Upper lobe of left lung (tissue), 6 donors: ENCODE results near the gene PHF23. TPM values are rescaled to one million over a fixed set of nuclear protein-coding genes. Genes with fewer than 3 reads are reported as not detected.

Experiments used
- ATAC-seq, 2 donors: fragments of 200-7000 bp; cut with Tn5 transposase; one replicate each; pipeline ENCODE4 v1.9.1; 2022; ENCODE audit warnings: mild to moderate bottlenecking in 2 of 2, moderate library complexity in 2 of 2; ENCODE audit not compliant: low FRiP score in 2 of 2
- DNase-seq, 2 donors: peaks; one replicate each; pipeline ENCODE4 v3.0.0-alpha.2; 2019 to 2020
- H3K27ac ChIP-seq, 4 donors: fragments of 200-600 bp; sonication (generic); one replicate each; pipeline ENCODE4 v1.5.1; 2016 to 2019
- H3K27me3 ChIP-seq, 4 donors: fragments of 200-600 bp; sonication (generic); one replicate each; pipeline ENCODE4 v1.5.1; 2017 to 2019
- H3K36me3 ChIP-seq, 4 donors: fragments of 200-600 bp; sonication (generic); one replicate each; pipeline ENCODE4 v1.5.1; 2016 to 2019
- H3K4me1 ChIP-seq, 4 donors: fragments of 200-600 bp; sonication (generic); one replicate each; pipeline ENCODE4 v1.5.1; 2018 to 2019
- H3K4me3 ChIP-seq, 4 donors: fragments of 200-600 bp; sonication (generic); one replicate each; pipeline ENCODE4 v1.5.1; 2017 to 2019; ENCODE audit warnings: mild to moderate bottlenecking in 2 of 4, moderate library complexity in 1 of 4
- H3K9me3 ChIP-seq, 4 donors: fragments of 200-600 bp; sonication (generic); one replicate each; pipeline ENCODE4 v1.5.1; 2018 to 2019
- EP300 ChIP-seq, 4 donors: sonication (generic); formaldehyde crosslinking; IDR thresholded peaks; one replicate each; pipeline ENCODE4 v1.5.1; 2017; ENCODE audit warnings: antibody characterized with exemption in 4 of 4, control low read depth in 2 of 4
- POLR2A ChIP-seq, 4 donors: fragments of 450-650 bp; IDR thresholded peaks; one replicate each; pipeline ENCODE4 v1.5.1; 2016 to 2017; ENCODE audit warnings: antibody characterized with exemption in 4 of 4, mild to moderate bottlenecking in 2 of 4
- POLR2AphosphoS5 ChIP-seq, 2 donors: sonication (generic); formaldehyde crosslinking; IDR thresholded peaks; one replicate each; pipeline ENCODE4 v1.5.1; 2017; ENCODE audit warnings: antibody characterized with exemption in 2 of 2
- WGBS, 2 donors: methylation state at CpG; one replicate each; pipeline ENCODE4 v1.1.5; 2017 to 2018; 5-methylcytosine and 5-hydroxymethylcytosine counted together
- total RNA-seq, 6 donors: library from RNA; depleted of rRNA in 4 of 6; stranded (reverse); fragments of >200 nt in 4 of 6; gene quantifications; one replicate each; pipeline versions ENCODE4 v1.1.0 to v1.2.1, GENCODE V29; 2016 to 2021
- TF ChIP-seq, protein P1 (sequence below), 6 experiments: fragments of 450-650 bp in 4 of 6; fragments of 200-600 bp in 2 of 6; sonication (generic) in 2 of 6; IDR thresholded peaks; one replicate each; pipeline ENCODE4 v1.5.1; 2016 to 2019; ENCODE audit warnings: antibody characterized with exemption in 6 of 6
- donor health status: DM: no; HTN: no; CAD: no; lungs with moderate emphysema.
- donor health status: DM: no; HTN: yes; CAD: no; lungs with severe emphysema.

The PHF23 gene
- total RNA-seq, 6 donors from 2014 or later, result 25.4 to 54.5 (median 31.2) TPM

DNA sequence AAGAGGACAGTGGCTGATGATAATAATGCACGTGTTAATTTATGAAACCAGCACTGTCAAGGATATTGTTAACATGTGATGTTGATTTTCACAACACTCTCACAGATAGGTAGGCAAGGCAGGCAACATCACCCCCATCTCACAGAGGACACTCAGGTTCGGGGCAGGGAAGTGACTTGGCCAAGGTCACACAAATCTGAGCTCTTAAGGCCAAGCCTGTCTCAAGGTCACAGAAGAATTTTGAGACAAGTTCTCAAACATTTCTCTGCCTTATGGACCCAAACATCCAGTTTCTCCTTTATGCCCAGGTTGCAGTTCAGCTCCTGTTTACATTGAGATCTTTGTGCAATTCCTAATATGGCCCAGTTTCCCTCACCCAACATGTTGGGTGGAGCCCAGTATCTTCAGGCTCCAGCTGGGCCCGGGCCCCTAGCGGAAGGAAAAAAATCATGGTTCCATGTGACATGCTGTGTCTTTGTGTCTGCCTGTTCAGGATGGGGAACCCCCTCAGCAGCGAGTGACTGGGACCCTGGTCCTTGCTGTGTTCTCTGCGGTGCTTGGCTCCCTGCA is 43.6 kb upstream of the PHF23 start:
- no peak for TF ChIP-seq POLR2A (IDR thresholded peaks at IDR 0.05)
- no peak for TF ChIP-seq EP300 (IDR thresholded peaks at IDR 0.05)
- no peak for TF ChIP-seq POLR2AphosphoS5 (IDR thresholded peaks at IDR 0.05)
- TF ChIP-seq, protein P1, sequence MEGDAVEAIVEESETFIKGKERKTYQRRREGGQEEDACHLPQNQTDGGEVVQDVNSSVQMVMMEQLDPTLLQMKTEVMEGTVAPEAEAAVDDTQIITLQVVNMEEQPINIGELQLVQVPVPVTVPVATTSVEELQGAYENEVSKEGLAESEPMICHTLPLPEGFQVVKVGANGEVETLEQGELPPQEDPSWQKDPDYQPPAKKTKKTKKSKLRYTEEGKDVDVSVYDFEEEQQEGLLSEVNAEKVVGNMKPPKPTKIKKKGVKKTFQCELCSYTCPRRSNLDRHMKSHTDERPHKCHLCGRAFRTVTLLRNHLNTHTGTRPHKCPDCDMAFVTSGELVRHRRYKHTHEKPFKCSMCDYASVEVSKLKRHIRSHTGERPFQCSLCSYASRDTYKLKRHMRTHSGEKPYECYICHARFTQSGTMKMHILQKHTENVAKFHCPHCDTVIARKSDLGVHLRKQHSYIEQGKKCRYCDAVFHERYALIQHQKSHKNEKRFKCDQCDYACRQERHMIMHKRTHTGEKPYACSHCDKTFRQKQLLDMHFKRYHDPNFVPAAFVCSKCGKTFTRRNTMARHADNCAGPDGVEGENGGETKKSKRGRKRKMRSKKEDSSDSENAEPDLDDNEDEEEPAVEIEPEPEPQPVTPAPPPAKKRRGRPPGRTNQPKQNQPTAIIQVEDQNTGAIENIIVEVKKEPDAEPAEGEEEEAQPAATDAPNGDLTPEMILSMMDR (IDR thresholded peaks at IDR 0.05), result no peak
- ATAC-seq, result no peak
- Histone ChIP-seq H3K27me3 (peaks cover 0 to 12% (median 4%) of the 10 kb centered on the region in 4 donors), H3K27ac (peak overlapping the region in 1 of 4 donors; percentile 69), H3K4me1 (peaks cover 23 to 29% (median 24%) of the 10 kb centered on the region in 4 donors), H3K9me3 (no peaks in the 10 kb centered on the region), H3K4me3 (peak overlapping the region in 3 of 4 donors; percentile 43 to 56 (median 45)), H3K36me3 (no peaks in the 10 kb centered on the region)
- 51 to 52% methylated on average over 4 to 6 of the region's 6 CpGs for WGBS, 2 donors
- DNase-seq, result no peak

DNA sequence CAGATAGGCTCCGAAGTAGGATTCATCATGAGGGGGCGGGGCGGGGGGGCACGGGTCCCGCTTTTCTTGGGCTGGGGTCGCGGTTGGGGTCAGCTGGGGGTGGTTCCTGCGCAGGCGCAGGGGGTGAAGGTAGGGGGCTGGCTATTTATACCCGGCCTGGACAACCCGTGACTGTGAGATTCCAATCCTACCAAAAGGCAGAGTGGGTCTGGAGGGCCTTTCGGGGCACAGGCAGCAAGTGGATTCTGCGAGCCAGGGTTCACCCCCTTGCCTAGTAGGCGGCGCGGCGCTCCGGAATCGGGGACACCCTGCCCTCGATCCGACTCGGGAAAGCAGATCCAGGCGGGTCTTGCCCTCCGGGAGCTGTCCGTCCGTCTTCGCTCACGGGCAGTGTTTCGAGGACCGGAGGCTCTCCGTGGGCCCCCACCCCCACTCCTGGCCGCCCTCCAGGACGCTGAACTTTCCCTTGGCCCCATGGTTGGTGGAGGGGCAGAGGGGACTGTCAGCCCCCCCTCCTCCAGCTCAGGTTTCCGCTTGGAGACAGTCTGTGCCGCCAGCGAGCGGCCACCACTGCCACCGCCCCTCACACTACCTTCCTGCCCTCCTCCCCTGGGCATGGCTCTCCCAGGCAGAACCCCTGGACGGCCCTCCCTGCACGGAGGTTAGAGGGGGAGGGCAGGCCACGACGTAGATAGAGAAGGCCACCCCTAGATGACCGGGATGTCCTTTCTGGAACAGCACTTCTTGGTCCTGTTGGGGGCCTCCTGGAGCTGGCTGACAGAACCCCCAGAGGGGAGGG is 42.9 kb upstream of the PHF23 start:
- Histone ChIP-seq H3K4me1 (peaks cover 23 to 29% (median 24%) of the 10 kb centered on the region in 4 donors), H3K9me3 (no peaks in the 10 kb centered on the region), H3K36me3 (no peaks in the 10 kb centered on the region), H3K27me3 (peaks cover 0 to 12% (median 4%) of the 10 kb centered on the region in 4 donors), H3K4me3 (peak overlapping the region in 3 of 4 donors; percentile 43 to 56 (median 45)), H3K27ac (peak overlapping the region in 2 of 4 donors; percentile 52 to 69)
- DNase-seq (peak in 1 of 2 donors; percentile 82), ATAC-seq (no peak)
- 0 to 9% methylated on average over 3 to 23 of the region's 43 CpGs for WGBS, 2 donors
- no peak for TF ChIP-seq EP300 (IDR thresholded peaks at IDR 0.05)
- no peak for TF ChIP-seq POLR2AphosphoS5 (IDR thresholded peaks at IDR 0.05)
- TF ChIP-seq, protein P1 (IDR thresholded peaks at IDR 0.05), result no peak
- no peak for TF ChIP-seq POLR2A (IDR thresholded peaks at IDR 0.05)

DNA sequence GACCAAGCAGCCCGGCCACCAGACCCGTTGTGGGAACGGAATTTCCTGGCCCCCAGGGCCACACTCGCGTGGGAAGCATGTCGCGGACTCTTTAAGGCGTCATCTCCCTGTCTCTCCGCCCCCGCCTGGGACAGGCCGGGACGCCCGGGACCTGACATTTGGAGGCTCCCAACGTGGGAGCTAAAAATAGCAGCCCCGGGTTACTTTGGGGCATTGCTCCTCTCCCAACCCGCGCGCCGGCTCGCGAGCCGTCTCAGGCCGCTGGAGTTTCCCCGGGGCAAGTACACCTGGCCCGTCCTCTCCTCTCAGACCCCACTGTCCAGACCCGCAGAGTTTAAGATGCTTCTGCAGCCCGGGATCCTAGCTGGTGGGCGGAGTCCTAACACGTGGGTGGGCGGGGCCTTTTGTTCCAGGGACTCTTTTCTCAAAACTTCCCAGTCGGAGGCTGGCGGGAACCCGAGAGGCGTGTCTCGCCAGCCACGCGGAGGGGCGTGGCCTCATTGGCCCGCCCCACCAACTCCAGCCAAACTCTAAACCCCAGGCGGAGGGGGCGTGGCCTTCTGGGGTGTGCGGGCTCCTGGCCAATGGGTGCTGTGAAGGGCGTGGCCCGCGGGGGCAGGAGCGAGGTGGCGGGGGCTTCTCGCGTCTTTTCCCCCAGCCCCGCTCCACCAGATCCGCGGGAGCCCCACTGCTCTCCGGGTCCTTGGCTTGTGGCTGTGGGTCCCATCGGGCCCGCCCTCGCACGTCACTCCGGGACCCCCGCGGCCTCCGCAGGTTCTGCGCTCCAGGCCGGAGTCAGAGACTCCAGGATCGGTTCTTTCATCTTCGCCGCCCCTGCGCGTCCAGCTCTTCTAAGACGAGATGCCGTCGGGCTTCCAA is 42.1 kb upstream of the PHF23 start, which contains the start of gene SLC2A4:
Gene SLC2A4 (plus strand): TSS at position 645 of the 879 bp plus-strand sequence. CDS start 217 bp downstream, at position 862.
- no peaks in the 10 kb centered on the region for H3K36me3 ChIP-seq
- H3K4me3 ChIP-seq, result peak within 1 kb of the TSS; percentile 33 to 56 (median 44)
- peaks cover 0 to 12% (median 4%) of the 10 kb centered on the region in 4 donors for H3K27me3 ChIP-seq
- no peak for TF ChIP-seq POLR2A (IDR thresholded peaks at IDR 0.05)
- TF ChIP-seq, protein P1 (IDR thresholded peaks at IDR 0.05), result peak in 2 of 6 experiments; percentile 7 to 9
- peak in 1 of 2 donors; percentile 21 for TF ChIP-seq POLR2AphosphoS5 (IDR thresholded peaks at IDR 0.05)
- peak in 1 of 4 donors; percentile 40 for TF ChIP-seq EP300 (IDR thresholded peaks at IDR 0.05)
- H3K4me1 ChIP-seq, result peaks cover 23 to 29% (median 24%) of the 10 kb centered on the region in 4 donors
- DNase-seq (peak; percentile 96), ATAC-seq (peak; percentile 94 to 95)
- peak within 1 kb of the TSS; percentile 53 to 78 (median 62) for H3K27ac ChIP-seq
- H3K9me3 ChIP-seq, result no peaks in the 10 kb centered on the region
- 0% methylated on average over 6 to 45 of the region's 71 CpGs for WGBS, 2 donors

DNA sequence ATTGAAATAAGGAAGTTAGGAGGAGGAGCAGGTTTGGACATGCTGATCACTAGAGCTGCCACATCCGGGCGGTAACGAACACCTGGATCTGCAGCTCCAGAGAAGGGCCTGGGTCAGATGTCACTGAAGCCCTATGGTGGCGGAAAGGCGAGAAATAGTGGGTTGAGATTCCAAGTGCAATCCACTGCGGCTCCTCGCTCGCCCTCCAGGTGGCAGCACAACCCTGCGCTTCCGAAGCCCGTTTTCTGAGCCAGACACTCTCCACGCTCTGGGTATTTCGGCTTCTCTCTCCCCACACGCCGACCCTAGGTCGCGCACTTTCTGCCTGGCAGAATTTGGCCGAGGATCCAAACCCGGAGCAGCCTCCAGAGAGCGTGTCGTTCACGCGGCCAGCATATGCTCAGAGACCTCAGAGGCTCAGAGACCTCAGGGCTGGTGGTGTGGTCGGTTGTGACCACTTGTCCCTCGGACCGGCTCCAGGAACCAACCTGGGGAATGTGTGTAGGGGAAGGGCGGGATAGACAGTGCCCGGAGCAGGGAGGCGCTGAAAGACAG is 41.3 kb upstream of the PHF23 start:
- peaks cover 0 to 12% (median 4%) of the 10 kb centered on the region in 4 donors for H3K27me3 ChIP-seq
- no peaks in the 10 kb centered on the region for H3K36me3 ChIP-seq
- H3K27ac ChIP-seq, result peak overlapping the region; percentile 53 to 78 (median 62)
- H3K9me3 ChIP-seq, result no peaks in the 10 kb centered on the region
- ATAC-seq (peak; percentile 94 to 95), DNase-seq (peak; percentile 86 to 95)
- peaks cover 23 to 29% (median 24%) of the 10 kb centered on the region in 4 donors for H3K4me1 ChIP-seq
- TF ChIP-seq POLR2AphosphoS5 (IDR thresholded peaks at IDR 0.05) (no peak), EP300 (IDR thresholded peaks at IDR 0.05) (no peak), POLR2A (IDR thresholded peaks at IDR 0.05) (no peak)
- TF ChIP-seq, protein P1 (IDR thresholded peaks at IDR 0.05), result peak; percentile 87 to 97 (median 95)
- H3K4me3 ChIP-seq, result peak overlapping the region; percentile 1 to 56 (median 44)
- 0% methylated on average over 11 to 26 of the region's 29 CpGs for WGBS, 2 donors
